ACC112 (cell line): ENCODE measurements around the gene STAB2.

Experiments used
- H2AFZ ChIP-seq: fragments of 200-600 bp; sonication (generic); one replicate; pipeline ENCODE4 v1.6.0; 2017; ENCODE audit warnings: antibody characterized with exemption, low read length; ENCODE audit not compliant: unreplicated experiment
- H3K27ac ChIP-seq: fragments of 200-600 bp; sonication (generic); 2 replicates; pipeline ENCODE4 v1.5.1; 2014; ENCODE audit warnings: low read depth, mild to moderate bottlenecking, antibody characterized with exemption, low read length, moderate library complexity
- H3K27me3 ChIP-seq: fragments of 200-600 bp; sonication (generic); 2 replicates; pipeline ENCODE4 v1.6.1; 2014; ENCODE audit warnings: mild to moderate bottlenecking, antibody characterized with exemption, low read length, moderate library complexity, mixed read lengths; ENCODE audit not compliant: insufficient read depth
- H3K36me3 ChIP-seq: fragments of 200-600 bp; sonication (generic); 2 replicates; pipeline ENCODE4 v1.6.1; 2016; ENCODE audit warnings: mild to moderate bottlenecking, antibody characterized with exemption, low read length, moderate library complexity, mixed read lengths; ENCODE audit not compliant: insufficient read depth
- H3K4me1 ChIP-seq: fragments of 200-600 bp; sonication (generic); one replicate; pipeline ENCODE4 v1.6.1; 2016; ENCODE audit warnings: low read length, mixed read lengths; ENCODE audit not compliant: insufficient read depth, unreplicated experiment, control insufficient read depth
- H3K4me3 ChIP-seq: fragments of 200-600 bp; sonication (generic); 2 replicates; pipeline ENCODE4 v1.5.1; 2014; ENCODE audit warnings: mild to moderate bottlenecking, low read depth, low read length
- H3K79me2 ChIP-seq: fragments of 200-600 bp; sonication (generic); one replicate; pipeline ENCODE4 v1.6.0; 2016; ENCODE audit warnings: low read length; ENCODE audit not compliant: control insufficient read depth, unreplicated experiment, insufficient read depth

The STAB2 gene

DNA sequence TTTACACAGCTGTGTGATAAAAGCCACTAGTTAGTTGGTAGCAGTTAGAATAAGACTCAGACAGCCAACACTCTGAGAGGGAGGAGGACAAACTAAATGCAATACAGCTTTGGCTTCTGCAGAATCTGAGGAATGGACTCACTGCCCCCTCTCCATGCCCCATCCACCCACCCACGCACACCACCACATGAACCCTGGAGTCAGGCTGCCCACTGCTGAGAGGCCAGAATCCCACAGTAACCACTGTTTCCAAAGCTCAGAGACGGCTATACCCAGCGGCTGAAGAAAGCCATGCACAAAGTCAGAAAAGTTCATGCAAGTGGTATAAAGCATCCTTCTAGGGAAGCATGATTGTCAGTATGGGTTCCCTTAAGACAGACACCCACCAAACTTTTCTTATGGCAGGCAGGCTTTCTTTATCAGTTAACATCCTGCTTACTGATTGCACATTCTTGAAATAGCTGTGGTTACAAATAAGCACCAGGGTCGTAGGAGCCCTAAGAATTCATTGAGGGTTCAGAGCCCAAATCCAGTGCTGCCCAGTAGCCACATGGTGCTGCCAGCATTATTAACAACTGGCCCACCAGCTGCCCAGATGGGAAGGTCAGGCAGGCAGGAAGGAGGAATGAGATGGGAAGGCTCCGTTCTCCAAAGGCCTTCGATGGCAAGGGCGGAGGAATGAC is 192.5 kb downstream of the STAB2 start:
- no peaks in the 10 kb centered on the region for H3K27me3 ChIP-seq
- H3K79me2 ChIP-seq: no peaks in the 10 kb centered on the region
- no peak overlapping the region for H3K4me3 ChIP-seq
- no peak overlapping the region for H2AFZ ChIP-seq
- H3K36me3 ChIP-seq: peaks cover 4% of the 10 kb centered on the region; the same call in 1 of the 2 replicates
- no peak overlapping the region for H3K27ac ChIP-seq
- peaks cover 13% of the 10 kb centered on the region for H3K4me1 ChIP-seq

DNA sequence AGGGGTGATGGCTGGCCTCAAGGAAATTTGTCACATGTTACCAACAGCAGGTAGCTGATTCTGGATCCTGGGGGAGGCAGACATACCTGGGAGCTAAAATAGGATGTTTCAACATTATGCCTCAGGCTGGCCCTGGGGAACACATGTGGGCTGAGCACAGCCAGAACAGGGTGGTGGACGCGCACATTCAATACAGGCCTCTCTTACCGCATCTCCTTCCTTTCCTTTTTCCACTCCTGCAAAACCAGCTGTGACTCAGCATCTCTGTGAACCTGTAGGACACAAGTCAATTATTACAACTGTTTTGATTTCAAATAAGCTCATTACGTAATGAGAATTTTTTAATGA is 193.0 kb downstream of the STAB2 start:
- peaks cover 13% of the 10 kb centered on the region for H3K4me1 ChIP-seq
- no peaks in the 10 kb centered on the region for H3K27me3 ChIP-seq
- H3K79me2 ChIP-seq: no peaks in the 10 kb centered on the region
- no peak overlapping the region for H3K27ac ChIP-seq
- no peak overlapping the region for H2AFZ ChIP-seq
- no peak overlapping the region for H3K4me3 ChIP-seq
- H3K36me3 ChIP-seq: peaks cover 4% of the 10 kb centered on the region; the same call in 1 of the 2 replicates

DNA sequence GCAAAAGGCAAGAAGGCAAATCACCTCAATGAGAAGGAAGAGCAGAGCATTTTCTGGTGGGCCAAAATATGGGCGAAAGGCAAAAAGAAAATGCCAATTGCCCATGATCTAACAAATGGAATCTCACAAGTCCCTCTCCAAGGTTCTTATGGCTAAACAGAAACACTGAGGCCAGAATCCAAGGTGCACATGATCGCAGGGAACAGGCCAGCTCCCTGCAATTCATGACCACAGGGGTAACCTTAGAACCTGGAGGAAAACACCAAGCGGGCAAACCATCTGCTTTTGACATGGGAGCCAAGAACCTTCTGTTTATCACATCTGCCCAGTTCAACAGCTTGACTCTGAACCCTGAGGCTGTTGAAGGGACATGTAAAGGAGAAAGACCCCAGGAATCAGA is 193.9 kb downstream of the STAB2 start:
- H2AFZ ChIP-seq: no peak overlapping the region
- H3K4me1 ChIP-seq: peaks cover 13% of the 10 kb centered on the region
- H3K79me2 ChIP-seq: no peaks in the 10 kb centered on the region
- no peak overlapping the region for H3K27ac ChIP-seq
- no peak overlapping the region for H3K4me3 ChIP-seq
- H3K36me3 ChIP-seq: peaks cover 4% of the 10 kb centered on the region; the same call in 1 of the 2 replicates
- no peaks in the 10 kb centered on the region for H3K27me3 ChIP-seq

DNA sequence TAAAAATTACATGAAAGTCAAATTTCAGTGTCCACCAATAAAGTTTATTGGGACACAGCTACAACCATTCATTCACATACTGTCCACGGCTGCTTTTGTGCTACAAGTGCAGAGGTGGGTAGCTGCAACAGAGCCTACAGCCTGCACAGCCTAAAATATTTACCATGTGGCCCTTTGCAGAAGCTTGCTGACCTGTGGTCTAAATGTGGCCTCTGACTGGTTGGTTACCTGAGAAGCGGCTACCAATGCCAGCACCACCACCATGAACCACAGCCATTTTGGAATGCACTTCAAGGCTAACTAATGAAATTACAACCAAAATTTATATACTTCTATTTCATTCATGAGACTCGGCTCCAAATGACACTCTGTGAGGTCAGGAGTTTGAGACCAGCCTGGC is 195.3 kb downstream of the STAB2 start:
- Histone ChIP-seq H3K4me3 (no peak overlapping the region), H3K36me3 (peaks cover 1% of the 10 kb centered on the region; the same call in 1 of the 2 replicates), H3K27me3 (no peaks in the 10 kb centered on the region), H2AFZ (no peak overlapping the region), H3K4me1 (peaks cover 13% of the 10 kb centered on the region), H3K79me2 (no peaks in the 10 kb centered on the region), H3K27ac (no peak overlapping the region)

DNA sequence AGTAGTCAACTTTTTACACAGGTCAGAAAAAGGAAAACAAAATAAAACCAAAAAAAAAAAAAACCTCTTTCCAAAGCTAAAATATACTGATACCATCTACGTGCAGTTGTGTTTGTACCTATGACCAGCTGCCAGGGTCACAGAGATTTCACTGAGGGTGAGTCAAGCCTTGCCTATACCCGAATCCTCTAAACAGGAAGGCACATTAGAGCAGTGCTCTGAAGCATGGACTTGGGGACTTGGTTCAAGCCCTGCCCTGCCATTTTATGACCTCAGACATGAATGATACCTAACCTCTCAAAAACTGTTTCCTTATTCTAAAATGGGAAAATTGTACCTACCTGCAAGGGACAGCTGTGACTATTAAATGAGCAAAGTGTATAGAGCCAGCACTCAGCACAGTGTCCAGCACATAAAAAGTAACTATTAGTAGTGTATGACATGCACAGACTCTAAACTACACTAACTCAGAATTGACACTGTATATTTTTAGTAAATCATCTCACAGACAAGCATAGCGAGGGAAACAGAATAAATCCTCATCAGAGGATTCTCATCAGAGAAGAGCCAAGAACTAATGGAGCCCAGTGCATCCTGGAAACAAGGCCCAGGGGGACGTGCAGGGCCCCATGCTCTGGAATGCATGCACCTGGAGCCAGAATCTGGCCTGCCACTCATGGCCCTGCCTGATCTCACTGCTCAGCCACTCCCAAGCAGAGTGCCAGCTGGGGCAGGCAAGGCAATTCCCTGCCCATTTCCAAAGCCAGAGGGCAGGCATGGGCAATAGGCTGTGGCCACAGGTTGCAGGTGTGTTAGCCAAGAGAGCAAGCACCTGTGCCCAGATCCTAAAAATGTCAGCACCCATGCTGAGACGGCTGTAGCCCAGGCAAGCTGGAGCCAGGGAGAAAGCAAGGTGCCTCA is 196.9 kb downstream of the STAB2 start:
- no peaks in the 10 kb centered on the region for H3K27me3 ChIP-seq
- H3K4me1 ChIP-seq: peaks cover 13% of the 10 kb centered on the region
- no peak overlapping the region for H3K27ac ChIP-seq
- H3K79me2 ChIP-seq: no peaks in the 10 kb centered on the region
- no peak overlapping the region for H3K4me3 ChIP-seq
- H3K36me3 ChIP-seq: no peaks in the 10 kb centered on the region
- no peak overlapping the region for H2AFZ ChIP-seq

DNA sequence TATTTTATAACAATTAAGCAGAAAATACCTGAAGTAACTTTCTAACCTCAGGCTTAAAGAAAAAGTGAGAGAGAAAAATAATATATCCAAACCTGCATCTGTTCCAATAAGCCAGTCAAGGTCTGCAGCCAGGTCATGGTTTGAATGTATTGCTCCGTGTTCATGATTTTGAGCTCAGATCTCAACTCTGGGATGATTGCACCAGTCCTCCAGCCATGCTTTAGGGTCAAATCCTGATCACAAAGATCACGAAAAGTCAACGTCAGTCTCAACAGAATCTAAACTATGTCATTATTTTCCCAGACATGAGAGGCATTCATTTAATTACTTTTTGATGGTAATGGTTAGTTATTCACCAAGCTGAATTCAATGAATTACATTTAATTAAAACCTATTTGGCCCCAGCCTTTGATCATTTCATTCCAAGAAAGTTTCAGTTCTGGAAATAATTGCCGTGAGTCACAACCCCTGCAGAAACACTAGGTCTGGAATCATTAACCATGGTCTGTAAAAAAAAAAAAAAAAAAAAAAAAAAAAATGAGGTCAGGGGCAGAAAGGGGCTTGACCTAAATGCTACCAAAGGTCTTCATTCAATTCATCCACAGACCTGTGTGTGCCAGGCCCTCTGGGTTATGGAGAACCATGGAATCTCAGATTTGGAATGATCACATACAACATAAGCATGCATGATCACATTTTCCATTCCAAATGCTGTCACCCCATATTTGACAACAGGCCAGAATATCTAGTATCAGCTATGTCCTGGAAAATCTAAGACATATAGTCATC is 198.4 kb downstream of the STAB2 start:
- Histone ChIP-seq H3K4me3 (no peak overlapping the region), H2AFZ (no peak overlapping the region), H3K4me1 (peaks cover 2% of the 10 kb centered on the region), H3K27ac (no peak overlapping the region), H3K27me3 (no peaks in the 10 kb centered on the region), H3K36me3 (no peaks in the 10 kb centered on the region), H3K79me2 (no peaks in the 10 kb centered on the region)

DNA sequence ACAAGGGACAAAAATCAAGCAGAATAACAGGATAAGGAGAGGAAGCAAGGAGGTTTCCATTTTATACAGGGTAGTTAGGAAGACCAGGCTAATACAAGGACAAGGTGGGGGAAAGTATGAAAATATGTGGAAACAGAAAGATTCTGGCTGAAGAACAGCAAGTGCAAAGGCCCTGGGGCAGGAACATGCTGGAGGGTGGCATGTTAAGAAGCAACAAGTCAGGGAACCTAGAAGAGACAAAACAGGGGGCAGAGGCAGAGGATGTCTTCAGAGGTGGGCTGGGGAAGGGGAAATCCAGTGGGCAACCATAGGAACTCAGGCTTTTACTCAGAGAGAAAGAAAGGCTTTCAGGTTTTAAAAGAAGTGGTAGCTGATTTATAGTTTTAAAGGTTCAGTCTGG is 199.1 kb downstream of the STAB2 start:
- H3K36me3 ChIP-seq: no peaks in the 10 kb centered on the region
- H3K79me2 ChIP-seq: no peaks in the 10 kb centered on the region
- no peaks in the 10 kb centered on the region for H3K27me3 ChIP-seq
- no peak overlapping the region for H2AFZ ChIP-seq
- no peaks in the 10 kb centered on the region for H3K4me1 ChIP-seq
- no peak overlapping the region for H3K27ac ChIP-seq
- H3K4me3 ChIP-seq: no peak overlapping the region

DNA sequence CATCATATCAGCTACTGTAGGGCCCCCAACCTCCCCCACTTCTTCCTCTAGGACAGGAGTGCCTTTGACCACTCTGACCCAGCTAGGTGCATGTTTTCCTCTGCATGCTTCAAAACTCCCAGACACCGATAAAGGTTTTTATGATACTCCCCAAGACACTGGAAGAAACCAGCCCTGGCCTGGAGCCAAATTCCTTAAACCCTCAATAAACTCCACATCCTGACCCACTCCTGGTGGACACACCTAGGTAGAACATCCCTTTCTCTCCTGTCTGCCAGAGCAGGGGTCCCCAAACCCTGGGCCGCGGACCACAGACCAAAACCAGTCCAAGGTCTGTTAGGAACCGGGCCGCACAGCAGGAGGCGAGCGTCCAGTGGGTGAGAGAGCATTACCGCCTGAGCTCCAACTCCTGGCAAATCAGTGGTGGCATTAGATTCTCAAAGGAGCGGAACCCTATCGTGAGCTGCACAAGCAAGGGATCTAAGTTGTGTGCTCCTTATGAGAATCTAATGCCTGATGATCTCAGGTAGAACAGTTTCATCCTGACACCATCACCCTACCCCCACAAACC is 204.4 kb downstream of the STAB2 start:
- H2AFZ ChIP-seq: no peak overlapping the region
- H3K79me2 ChIP-seq: no peaks in the 10 kb centered on the region
- no peaks in the 10 kb centered on the region for H3K4me1 ChIP-seq
- peaks cover 5% of the 10 kb centered on the region; the same call in 1 of the 2 replicates for H3K36me3 ChIP-seq
- H3K4me3 ChIP-seq: no peak overlapping the region
- no peak overlapping the region for H3K27ac ChIP-seq
- H3K27me3 ChIP-seq: no peaks in the 10 kb centered on the region

DNA sequence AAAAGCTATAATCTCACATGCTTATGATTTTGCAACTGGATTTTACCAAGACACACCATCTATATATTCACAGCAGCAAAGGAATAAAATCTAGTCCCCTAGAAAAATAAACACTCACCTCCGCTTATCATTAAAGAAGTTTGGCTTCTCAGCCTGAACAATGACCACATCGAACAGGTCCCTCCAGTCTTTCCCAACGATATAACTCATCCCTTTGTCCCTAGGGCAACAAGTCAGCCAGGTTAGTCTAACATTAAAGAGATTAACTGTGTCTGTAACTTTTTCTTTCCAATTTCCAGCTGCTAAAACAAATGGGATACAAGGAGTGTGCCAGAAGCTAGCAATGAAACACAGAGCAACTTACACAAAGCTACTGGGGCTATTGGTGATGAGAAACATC is 206.0 kb downstream of the STAB2 start:
- H3K27ac ChIP-seq: no peak overlapping the region
- H2AFZ ChIP-seq: no peak overlapping the region
- H3K4me3 ChIP-seq: no peak overlapping the region
- no peaks in the 10 kb centered on the region for H3K27me3 ChIP-seq
- no peaks in the 10 kb centered on the region for H3K79me2 ChIP-seq
- H3K36me3 ChIP-seq: peaks cover 5% of the 10 kb centered on the region; the same call in 1 of the 2 replicates
- no peaks in the 10 kb centered on the region for H3K4me1 ChIP-seq

DNA sequence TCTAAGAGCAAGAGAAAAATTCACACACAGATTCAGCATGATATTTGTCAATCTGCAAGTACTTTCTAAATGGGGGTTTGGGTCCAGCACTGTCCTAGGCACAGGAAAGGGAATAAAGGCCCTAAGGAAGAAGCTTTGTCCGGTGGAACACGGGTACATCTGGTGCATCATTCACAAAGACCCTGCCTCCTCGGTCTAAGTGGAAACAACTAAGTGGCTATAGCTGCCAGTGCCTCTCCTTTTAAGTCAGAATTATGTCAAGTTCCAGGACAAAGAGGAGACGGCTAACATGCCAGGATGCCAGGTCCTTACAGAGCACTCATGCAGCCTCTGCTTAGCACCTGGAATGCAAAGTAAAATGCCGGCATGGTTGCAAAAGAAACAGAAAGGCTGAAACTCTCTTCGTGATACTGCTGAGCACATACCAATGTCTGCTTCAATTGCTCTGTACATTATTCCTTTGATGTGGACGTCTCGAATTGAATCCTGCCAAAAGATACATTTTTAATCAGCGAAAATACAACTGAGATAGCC is 206.5 kb downstream of the STAB2 start:
- H3K4me3 ChIP-seq: no peak overlapping the region
- H3K36me3 ChIP-seq: peaks cover 5% of the 10 kb centered on the region; the same call in 1 of the 2 replicates
- no peaks in the 10 kb centered on the region for H3K79me2 ChIP-seq

More for the DNA sequence above, 206.5 kb downstream of the STAB2 start:
- Histone ChIP-seq H2AFZ (no peak overlapping the region), H3K4me1 (no peaks in the 10 kb centered on the region), H3K27ac (no peak overlapping the region), H3K27me3 (no peaks in the 10 kb centered on the region)
